Peyer's patch (tissue), 4 donors: Measurements from ENCODE around the gene BLTP1.

Experiments
- POLR2A ChIP-seq, 2 donors: fragments of 450-650 bp; IDR thresholded peaks; one replicate each; pipeline ENCODE4 v1.5.1; 2017; ENCODE audit warnings: antibody characterized with exemption in 2 of 2, mild to moderate bottlenecking in 2 of 2, moderate library complexity in 2 of 2
- TF ChIP-seq, protein P1 (sequence below), 6 experiments: fragments of 450-650 bp in 4 of 6; fragments of 200-600 bp in 2 of 6; sonication (generic) in 1 of 6; IDR thresholded peaks; one replicate each; pipeline ENCODE4 v1.5.1; 2017 to 2019; ENCODE audit warnings: antibody characterized with exemption in 6 of 6, mild to moderate bottlenecking in 3 of 6, moderate library complexity in 1 of 6

DNA sequence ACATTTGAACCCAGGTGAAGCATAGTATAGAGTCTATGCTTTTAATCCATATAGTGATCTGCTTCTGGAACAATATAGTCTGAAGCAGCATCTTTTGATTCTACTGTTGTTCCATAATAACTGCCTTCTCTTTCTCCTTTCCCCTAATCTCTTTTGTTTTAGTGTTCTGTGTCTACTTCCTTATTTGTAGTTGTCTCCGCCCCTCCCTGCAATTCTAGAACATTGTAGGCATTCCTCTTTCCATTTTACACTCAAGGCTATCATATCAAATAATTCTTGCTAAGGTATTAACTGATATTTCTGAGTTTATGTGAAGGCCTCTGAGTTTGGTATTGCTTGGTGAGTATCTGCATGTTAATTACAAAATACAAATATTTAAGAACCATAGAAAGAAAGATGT lies 11.6 kb downstream of the BLTP1 start:
- TF ChIP-seq, protein P1, sequence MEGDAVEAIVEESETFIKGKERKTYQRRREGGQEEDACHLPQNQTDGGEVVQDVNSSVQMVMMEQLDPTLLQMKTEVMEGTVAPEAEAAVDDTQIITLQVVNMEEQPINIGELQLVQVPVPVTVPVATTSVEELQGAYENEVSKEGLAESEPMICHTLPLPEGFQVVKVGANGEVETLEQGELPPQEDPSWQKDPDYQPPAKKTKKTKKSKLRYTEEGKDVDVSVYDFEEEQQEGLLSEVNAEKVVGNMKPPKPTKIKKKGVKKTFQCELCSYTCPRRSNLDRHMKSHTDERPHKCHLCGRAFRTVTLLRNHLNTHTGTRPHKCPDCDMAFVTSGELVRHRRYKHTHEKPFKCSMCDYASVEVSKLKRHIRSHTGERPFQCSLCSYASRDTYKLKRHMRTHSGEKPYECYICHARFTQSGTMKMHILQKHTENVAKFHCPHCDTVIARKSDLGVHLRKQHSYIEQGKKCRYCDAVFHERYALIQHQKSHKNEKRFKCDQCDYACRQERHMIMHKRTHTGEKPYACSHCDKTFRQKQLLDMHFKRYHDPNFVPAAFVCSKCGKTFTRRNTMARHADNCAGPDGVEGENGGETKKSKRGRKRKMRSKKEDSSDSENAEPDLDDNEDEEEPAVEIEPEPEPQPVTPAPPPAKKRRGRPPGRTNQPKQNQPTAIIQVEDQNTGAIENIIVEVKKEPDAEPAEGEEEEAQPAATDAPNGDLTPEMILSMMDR (IDR thresholded peaks at IDR 0.05), result no peak
- no peak for TF ChIP-seq POLR2A (IDR thresholded peaks at IDR 0.05)
